Muscle layer of duodenum (tissue), 2 donors: ENCODE results near the gene ACSBG1.
A peak's percentile ranks its signal among the peaks of the same experiment; 100 is the strongest.

Source experiments
- H3K27ac ChIP-seq: one replicate; pipeline ENCODE4 v1.7.0; 2013; ENCODE audit warnings: mild to moderate bottlenecking, low read length
- H3K27me3 ChIP-seq: one replicate; pipeline ENCODE4 v1.7.0; 2013; ENCODE audit warnings: low read depth, mild to moderate bottlenecking, control low read depth, low read length
- H3K36me3 ChIP-seq, 2 donors: one replicate each; pipeline ENCODE4 v1.7.0; 2013; ENCODE audit warnings: low read length in 2 of 2, control low read depth in 1 of 2, mild to moderate bottlenecking in 1 of 2; ENCODE audit not compliant: insufficient read depth in 2 of 2, control insufficient read depth in 1 of 2
- H3K4me1 ChIP-seq, 2 donors: one replicate each; pipeline ENCODE4 v1.7.0; 2013; ENCODE audit warnings: low read length in 2 of 2, mild to moderate bottlenecking in 2 of 2, control low read depth in 1 of 2, moderate library complexity in 1 of 2; ENCODE audit not compliant: insufficient read depth in 2 of 2, control insufficient read depth in 1 of 2
- H3K4me3 ChIP-seq, 2 donors: one replicate each; pipeline ENCODE4 v1.7.0; 2013; ENCODE audit warnings: low read length in 2 of 2, low read depth in 1 of 2, mild to moderate bottlenecking in 1 of 2
- H3K9me3 ChIP-seq, 2 donors: one replicate each; pipeline ENCODE4 v1.7.0; 2013; ENCODE audit warnings: low read length in 2 of 2, control low read depth in 1 of 2, mild to moderate bottlenecking in 1 of 2; ENCODE audit not compliant: control insufficient read depth in 1 of 2
- donor health status: healthy.

The ACSBG1 gene, protein sequence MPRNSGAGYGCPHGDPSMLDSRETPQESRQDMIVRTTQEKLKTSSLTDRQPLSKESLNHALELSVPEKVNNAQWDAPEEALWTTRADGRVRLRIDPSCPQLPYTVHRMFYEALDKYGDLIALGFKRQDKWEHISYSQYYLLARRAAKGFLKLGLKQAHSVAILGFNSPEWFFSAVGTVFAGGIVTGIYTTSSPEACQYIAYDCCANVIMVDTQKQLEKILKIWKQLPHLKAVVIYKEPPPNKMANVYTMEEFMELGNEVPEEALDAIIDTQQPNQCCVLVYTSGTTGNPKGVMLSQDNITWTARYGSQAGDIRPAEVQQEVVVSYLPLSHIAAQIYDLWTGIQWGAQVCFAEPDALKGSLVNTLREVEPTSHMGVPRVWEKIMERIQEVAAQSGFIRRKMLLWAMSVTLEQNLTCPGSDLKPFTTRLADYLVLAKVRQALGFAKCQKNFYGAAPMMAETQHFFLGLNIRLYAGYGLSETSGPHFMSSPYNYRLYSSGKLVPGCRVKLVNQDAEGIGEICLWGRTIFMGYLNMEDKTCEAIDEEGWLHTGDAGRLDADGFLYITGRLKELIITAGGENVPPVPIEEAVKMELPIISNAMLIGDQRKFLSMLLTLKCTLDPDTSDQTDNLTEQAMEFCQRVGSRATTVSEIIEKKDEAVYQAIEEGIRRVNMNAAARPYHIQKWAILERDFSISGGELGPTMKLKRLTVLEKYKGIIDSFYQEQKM

GRCh38 chr15:78234515-78235040, at the start of gene ACSBG1:
ACSBG1 (minus strand) TSS chr15:78234565; CDS start chr15:78234501, 64 bp downstream.
- Histone ChIP-seq H3K27ac (no peak within 1 kb of the TSS), H3K36me3 (no peaks in the 10 kb centered on the region), H3K4me3 (no peak within 1 kb of the TSS), H3K27me3 (no peaks in the 10 kb centered on the region), H3K9me3 (no peaks in the 10 kb centered on the region), H3K4me1 (no peaks in the 10 kb centered on the region)

DNA sequence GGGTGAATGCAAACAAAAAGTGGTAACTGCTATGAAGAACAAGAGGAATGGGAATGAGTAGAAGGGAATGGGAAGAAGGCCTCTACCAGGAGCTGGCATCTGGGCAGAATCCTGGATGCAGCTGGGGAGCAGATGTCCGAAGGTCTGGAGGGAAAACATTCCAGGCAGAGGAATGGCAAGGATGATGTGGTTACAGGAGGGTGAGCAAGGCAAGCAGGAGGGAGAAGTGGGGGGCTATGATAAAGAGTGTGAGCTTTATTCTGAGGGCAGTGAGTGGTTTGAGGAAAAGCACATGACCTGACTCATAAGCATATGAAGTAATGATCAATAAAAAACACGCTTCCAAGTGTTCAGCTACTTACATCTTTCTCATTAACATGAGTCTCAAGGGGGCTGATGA, 48.0 kb upstream of the ACSBG1 start:
- H3K36me3 ChIP-seq = peaks cover 70 to 82% of the 10 kb centered on the region in 2 donors
- H3K27ac ChIP-seq = no peak overlapping the region
- no peak overlapping the region for H3K4me3 ChIP-seq
- no peaks in the 10 kb centered on the region for H3K9me3 ChIP-seq
- H3K4me1 ChIP-seq = no peaks in the 10 kb centered on the region
- H3K27me3 ChIP-seq = no peaks in the 10 kb centered on the region

DNA sequence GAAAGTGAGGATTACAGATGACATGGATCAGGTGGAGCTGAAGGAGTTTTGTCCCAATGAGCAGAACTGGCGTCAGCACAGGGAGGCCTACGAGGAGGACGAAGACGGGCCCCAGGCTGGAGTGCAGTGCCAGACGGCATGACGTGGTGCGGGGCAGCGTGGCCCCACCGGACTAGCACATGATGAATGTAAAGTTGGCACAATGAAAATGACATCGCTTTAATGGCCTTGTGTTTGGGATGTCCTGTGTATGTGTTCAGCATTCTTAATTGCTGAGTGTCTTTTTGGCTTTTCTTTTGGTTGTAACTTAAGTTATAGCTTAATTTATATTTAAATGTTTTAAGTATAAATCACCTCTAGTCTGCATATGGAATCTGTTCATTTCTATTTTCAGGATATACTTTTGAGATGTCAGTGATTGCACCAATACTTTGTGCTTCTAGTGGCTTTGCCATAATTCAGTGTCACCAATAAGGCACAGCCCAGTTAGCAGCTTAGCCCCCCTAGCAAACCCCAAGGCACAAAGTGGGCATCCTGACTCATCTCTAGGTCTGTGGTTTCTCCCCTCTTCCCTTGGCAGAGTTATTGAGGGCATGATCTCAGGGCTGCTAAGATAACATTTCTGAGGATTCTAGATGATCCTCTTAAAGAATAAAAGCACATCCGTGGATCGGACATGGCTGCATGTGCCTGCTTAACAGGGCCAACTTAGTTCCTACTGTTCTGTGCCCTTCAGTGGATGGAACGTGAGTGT, 46.1 kb upstream of the ACSBG1 start:
- Histone ChIP-seq H3K9me3 (no peaks in the 10 kb centered on the region), H3K4me1 (no peaks in the 10 kb centered on the region), H3K27ac (no peak overlapping the region), H3K27me3 (no peaks in the 10 kb centered on the region), H3K36me3 (peaks cover 55 to 66% of the 10 kb centered on the region in 2 donors), H3K4me3 (no peak overlapping the region)

- H3K4me3 ChIP-seq = no peak overlapping the region
- no peak overlapping the region for H3K27ac ChIP-seq
- H3K4me1 ChIP-seq = no peaks in the 10 kb centered on the region
- H3K9me3 ChIP-seq = no peaks in the 10 kb centered on the region
- H3K36me3 ChIP-seq = peaks cover 41 to 46% of the 10 kb centered on the region in 2 donors
- H3K27me3 ChIP-seq = no peaks in the 10 kb centered on the region
Observed at GRCh38 chr15:78276064-78276943, 41.9 kb upstream of the ACSBG1 start.

DNA sequence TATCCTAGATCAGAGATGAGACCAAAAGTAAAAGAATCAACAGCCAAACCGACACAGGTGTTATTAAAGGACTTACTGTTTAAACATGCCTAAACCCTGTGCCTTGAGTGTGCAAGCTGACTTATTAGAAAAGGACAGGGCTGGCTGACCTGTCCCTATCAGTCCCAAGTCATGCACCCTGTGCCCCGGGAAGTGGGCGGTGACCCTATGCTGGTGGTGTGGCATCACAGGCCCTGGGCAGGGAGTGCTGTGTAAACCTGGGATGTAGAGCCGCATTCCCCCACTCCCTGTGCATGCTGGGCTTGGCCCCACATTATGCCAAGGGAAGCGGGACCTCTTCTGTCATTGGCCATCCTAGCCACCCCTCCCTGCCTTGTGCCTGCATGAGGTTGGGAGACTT, 40.6 kb upstream of the ACSBG1 start:
- Histone ChIP-seq H3K27ac (no peak overlapping the region), H3K27me3 (no peaks in the 10 kb centered on the region), H3K36me3 (peaks cover 31 to 36% of the 10 kb centered on the region in 2 donors)

GRCh38 chr15:78272776-78273175, 38.4 kb upstream of the ACSBG1 start:
- H3K27me3 ChIP-seq = no peaks in the 10 kb centered on the region
- no peak overlapping the region for H3K27ac ChIP-seq
- H3K9me3 ChIP-seq = no peaks in the 10 kb centered on the region

More for the DNA sequence above, 40.6 kb upstream of the ACSBG1 start:
- H3K4me3 ChIP-seq = no peak overlapping the region
- no peaks in the 10 kb centered on the region for H3K4me1 ChIP-seq
- no peaks in the 10 kb centered on the region for H3K9me3 ChIP-seq

GRCh38 chr15:78272316-78272715, 38.0 kb upstream of the ACSBG1 start:
- Histone ChIP-seq H3K4me1 (no peaks in the 10 kb centered on the region), H3K27ac (no peak overlapping the region), H3K9me3 (no peaks in the 10 kb centered on the region), H3K4me3 (no peak overlapping the region), H3K27me3 (no peaks in the 10 kb centered on the region), H3K36me3 (peaks cover 16 to 22% of the 10 kb centered on the region in 2 donors)

More at GRCh38 chr15:78272776-78273175, 38.4 kb upstream of the ACSBG1 start:
- Histone ChIP-seq H3K4me1 (no peaks in the 10 kb centered on the region), H3K36me3 (peaks cover 19 to 26% of the 10 kb centered on the region in 2 donors), H3K4me3 (no peak overlapping the region)

DNA sequence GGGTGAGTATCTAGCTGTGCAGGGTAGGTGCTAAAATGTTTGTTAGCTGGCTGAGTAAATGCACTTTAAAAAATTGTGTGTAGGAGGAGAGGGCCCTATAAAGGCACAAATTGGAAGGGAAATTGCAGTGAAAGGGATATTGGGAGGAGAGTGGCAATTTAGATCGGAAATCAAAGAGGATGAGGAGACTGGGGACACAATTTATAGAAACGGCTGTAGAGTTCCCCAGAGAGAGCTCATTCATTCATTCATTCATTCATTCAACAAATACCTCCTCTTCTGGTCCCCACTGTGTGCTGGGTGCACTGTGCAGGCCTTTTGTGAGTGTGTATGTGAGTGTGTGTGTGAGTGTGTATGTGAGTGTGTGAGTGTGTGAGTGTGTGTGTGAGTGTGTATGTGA, 32.4 kb upstream of the ACSBG1 start:
- H3K4me3 ChIP-seq = no peak overlapping the region
- no peaks in the 10 kb centered on the region for H3K27me3 ChIP-seq
- peaks cover 9 to 13% of the 10 kb centered on the region in 2 donors for H3K4me1 ChIP-seq
- H3K36me3 ChIP-seq = peaks cover 4 to 5% of the 10 kb centered on the region in 2 donors
- H3K27ac ChIP-seq = peak overlapping the region; percentile 65
- H3K9me3 ChIP-seq = no peaks in the 10 kb centered on the region

- Histone ChIP-seq H3K36me3 (peaks cover 0 to 3% of the 10 kb centered on the region in 2 donors), H3K4me1 (peaks cover 9 to 13% of the 10 kb centered on the region in 2 donors), H3K9me3 (no peaks in the 10 kb centered on the region), H3K4me3 (peak overlapping the region in 1 of 2 donors; percentile 69), H3K27ac (peak overlapping the region; percentile 65), H3K27me3 (no peaks in the 10 kb centered on the region)
Observed at GRCh38 chr15:78266229-78266628, 31.9 kb upstream of the ACSBG1 start.

DNA sequence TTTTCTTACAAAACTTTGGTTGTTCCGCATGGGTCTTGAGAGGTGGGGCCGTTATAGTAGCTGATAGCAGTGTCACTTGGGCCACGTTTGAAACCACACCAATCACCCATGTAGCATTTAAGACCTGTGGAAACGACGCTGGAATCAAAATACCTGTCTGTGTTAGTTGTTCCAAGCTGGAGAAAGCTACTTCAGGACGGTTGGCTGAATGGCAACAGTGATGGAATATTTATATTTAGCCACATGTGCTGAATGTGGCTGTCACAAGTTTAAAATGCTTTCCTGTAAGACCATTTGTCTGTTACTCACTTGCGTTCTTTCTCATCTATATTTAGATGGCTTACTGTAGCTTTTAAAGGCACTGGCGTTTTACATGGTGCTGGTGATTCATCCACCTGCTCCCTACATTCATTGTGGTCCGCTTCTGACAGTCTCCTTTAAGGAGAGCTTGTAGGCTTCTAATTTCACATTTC, 31.4 kb upstream of the ACSBG1 start:
- H3K4me1 ChIP-seq = peaks cover 9 to 13% of the 10 kb centered on the region in 2 donors
- no peaks in the 10 kb centered on the region for H3K9me3 ChIP-seq
- no peaks in the 10 kb centered on the region for H3K27me3 ChIP-seq
- peak overlapping the region; percentile 65 for H3K27ac ChIP-seq
- H3K36me3 ChIP-seq = no peaks in the 10 kb centered on the region
- peak overlapping the region; percentile 66 to 69 for H3K4me3 ChIP-seq
